A549 (cell line): ENCODE data around the gene TTC28. TPM values are rescaled to one million over a fixed set of nuclear protein-coding genes. Genes with fewer than 3 reads are reported as not detected.

Experiments used
- ATAC-seq, 2 experiments: fragments of 200-7000 bp in 1 of 2; fragments of >200 bp in 1 of 2; cut with Nextera tagmentation in 1 of 2; cut with Tn5 transposase in 1 of 2; 3 replicates each; pipeline versions ENCODE4 v1.8.0 to v1.9.1; 2018 to 2020; ENCODE audit warnings: mild to moderate bottlenecking in 1 of 2, moderate library complexity in 1 of 2
- CTCF ChIA-PET: fragments of 300-600 bp; sonication (Branson Sonifier 250); formaldehyde crosslinking; extraction: SDS; loops from one replicate; lab custom pipeline; 2021; ENCODE audit warnings: antibody characterized with exemption, inconsistent platforms; lab: Yijun Ruan, JAX
- POLR2A ChIA-PET: fragments of 350-600 bp; formaldehyde crosslinking; extraction: SDS; loops from one replicate; lab custom pipeline; 2021; ENCODE audit warnings: antibody characterized with exemption, inconsistent platforms; lab: Yijun Ruan, JAX
- DNase-seq, 2 experiments: peaks; one replicate each; pipeline versions ENCODE4 v3.0.0 to v3.0.0-alpha.2; 2011 to 2016; ENCODE audit warnings: low read depth in 1 of 2, low spot score in 1 of 2
- FAIRE-seq: peaks from 2 replicates; lab custom pipeline; 2011; peaks lifted over from hg19 to GRCh38; lab: Jason Lieb, UNC
- H3K27ac ChIP-seq, 2 experiments: fragments of >200 bp; sonication (Bioruptor Twin); formaldehyde crosslinking; 3 replicates each; pipeline ENCODE4 v1.5.1; 2016 to 2017
- H3K4me1 ChIP-seq: fragments of >200 bp; sonication (Bioruptor Twin); formaldehyde crosslinking; 3 replicates; pipeline ENCODE4 v1.6.1; 2016
- H3K4me2 ChIP-seq: fragments of >200 bp; sonication (Bioruptor Twin); formaldehyde crosslinking; 3 replicates; pipeline ENCODE4 v1.6.1; 2016
- H3K4me3 ChIP-seq: fragments of >200 bp; sonication (Bioruptor Twin); formaldehyde crosslinking; 3 replicates; pipeline ENCODE4 v1.5.1; 2016
- H3K9me3 ChIP-seq: fragments of >200 bp; sonication (Bioruptor Twin); formaldehyde crosslinking; 3 replicates; pipeline ENCODE4 v1.6.1; 2016
- CBX2 ChIP-seq: fragments of 200-600 bp; sonication (generic); IDR thresholded peaks from 2 replicates; pipeline ENCODE4 v1.6.1; 2016; ENCODE audit warnings: low read depth, mild to moderate bottlenecking, borderline replicate concordance
- CBX8 ChIP-seq: fragments of 200-600 bp; sonication (generic); IDR thresholded peaks from 2 replicates; pipeline ENCODE4 v1.6.1; 2016
- CEBPB ChIP-seq, 2 experiments: fragments of >200 bp in 1 of 2; sonication (Bioruptor Twin) in 1 of 2; formaldehyde crosslinking in 1 of 2; IDR thresholded peaks; 2 replicates each; pipeline ENCODE4 v1.6.1; 2012 to 2016
- CHD4 ChIP-seq: fragments of 200-600 bp; sonication (generic); IDR thresholded peaks from 2 replicates; pipeline ENCODE4 v1.6.1; 2016; ENCODE audit warnings: antibody characterized with exemption, mild to moderate bottlenecking, borderline replicate concordance
- EP300 ChIP-seq, 2 experiments: fragments of >200 bp; sonication (Bioruptor Twin); formaldehyde crosslinking; IDR thresholded peaks; 2 replicates in 1 of 2; 3 replicates in 1 of 2; pipeline ENCODE4 v1.6.1; 2016 to 2017
- FOSL2 ChIP-seq, 2 experiments: fragments of 450-650 bp in 1 of 2; fragments of >200 bp in 1 of 2; sonication (Bioruptor Twin) in 1 of 2; formaldehyde crosslinking; IDR thresholded peaks; 2 replicates each; pipeline versions ENCODE4 v1.5.0 to v1.6.1; 2016 to 2020; ENCODE audit warnings: mild to moderate bottlenecking in 1 of 2, moderate library complexity in 1 of 2
- GATA3 ChIP-seq: IDR thresholded peaks from 2 replicates; pipeline ENCODE4 v1.6.1; 2012; ENCODE audit warnings: borderline replicate concordance
- HES2 ChIP-seq: fragments of >200 bp; sonication (Bioruptor Twin); formaldehyde crosslinking; IDR thresholded peaks from 2 replicates; pipeline ENCODE4 v1.6.1; 2016
- HOXA7 ChIP-seq: fragments of 250-450 bp; sonication (Bioruptor Pico); IDR thresholded peaks from 2 replicates; pipeline ENCODE4 v1.5.0; 2020; ENCODE audit warnings: mild to moderate bottlenecking, moderate library complexity
- HOXB13 ChIP-seq: fragments of 250-450 bp; sonication (Bioruptor Pico); IDR thresholded peaks from 2 replicates; pipeline ENCODE4 v1.5.0; 2020; ENCODE audit warnings: low read depth, mild to moderate bottlenecking, moderate library complexity
- HOXB5 ChIP-seq: fragments of 250-450 bp; sonication (Bioruptor Pico); IDR thresholded peaks from 2 replicates; pipeline ENCODE4 v1.5.0; 2020; ENCODE audit warnings: mild to moderate bottlenecking, moderate library complexity
- JUN ChIP-seq, 2 experiments: fragments of >200 bp; sonication (Bioruptor Twin); formaldehyde crosslinking; IDR thresholded peaks; 2 replicates in 1 of 2; 3 replicates in 1 of 2; pipeline ENCODE4 v1.6.1; 2016 to 2017
- JUNB ChIP-seq: fragments of >200 bp; sonication (Bioruptor Twin); formaldehyde crosslinking; IDR thresholded peaks from 2 replicates; pipeline ENCODE4 v1.6.1; 2016
- KDM5A ChIP-seq: fragments of 200-600 bp; sonication (generic); IDR thresholded peaks from 2 replicates; pipeline ENCODE4 v1.6.1; 2016; ENCODE audit warnings: antibody characterized with exemption, mild to moderate bottlenecking
- NFE2L2 ChIP-seq: fragments of 150-350 bp; conservative IDR thresholded peaks from 2 replicates; pipeline ENCODE4 v1.6.1; 2014; ENCODE audit warnings: low read length
- NR3C1 ChIP-seq: fragments of >200 bp; sonication (Bioruptor Twin); formaldehyde crosslinking; IDR thresholded peaks from 3 replicates; pipeline ENCODE4 v1.6.1; 2017
- PHF8 ChIP-seq: fragments of 200-600 bp; sonication (generic); IDR thresholded peaks from 2 replicates; pipeline ENCODE4 v1.6.1; 2016; ENCODE audit warnings: low read depth, mild to moderate bottlenecking, antibody characterized with exemption, moderate library complexity, borderline replicate concordance
- POLR2A ChIP-seq: IDR thresholded peaks from 2 replicates; pipeline ENCODE4 v1.6.1; 2012; ENCODE audit warnings: mild to moderate bottlenecking, low read length
- RAD21 ChIP-seq, 2 experiments: fragments of >200 bp in 1 of 2; sonication (Bioruptor Twin) in 1 of 2; formaldehyde crosslinking in 1 of 2; IDR thresholded peaks in 1 of 2; conservative IDR thresholded peaks in 1 of 2; 2 replicates in 1 of 2; 3 replicates in 1 of 2; pipeline ENCODE4 v1.6.1; 2012 to 2018; ENCODE audit warnings: inconsistent platforms in 1 of 2
- RARB ChIP-seq: fragments of 250-450 bp; sonication (Bioruptor Pico); IDR thresholded peaks from 2 replicates; pipeline ENCODE4 v1.8.0; 2021; ENCODE audit warnings: mild to moderate bottlenecking, moderate library complexity
- RFX5 ChIP-seq: fragments of 450-650 bp; IDR thresholded peaks from 2 replicates; pipeline ENCODE4 v1.7.1; 2014; ENCODE audit warnings: antibody characterized with exemption, mild to moderate bottlenecking, moderate library complexity
- SMC3 ChIP-seq: fragments of >200 bp; sonication (Bioruptor Twin); formaldehyde crosslinking; IDR thresholded peaks from 3 replicates; pipeline ENCODE4 v1.6.1; 2018; ENCODE audit warnings: inconsistent platforms
- SREBF2 ChIP-seq: fragments of 450-650 bp; IDR thresholded peaks from 2 replicates; pipeline ENCODE4 v1.6.1; 2014; ENCODE audit warnings: mild to moderate bottlenecking, moderate library complexity
- TFCP2L1 ChIP-seq: fragments of 250-450 bp; sonication (Bioruptor Pico); IDR thresholded peaks from 2 replicates; pipeline ENCODE4 v1.5.0; 2021; ENCODE audit warnings: mild to moderate bottlenecking
- USF2 ChIP-seq: fragments of 450-650 bp; IDR thresholded peaks from 2 replicates; pipeline ENCODE4 v1.6.1; 2014; ENCODE audit warnings: antibody characterized with exemption
- ZFP36 ChIP-seq: fragments of 450-650 bp; IDR thresholded peaks from 2 replicates; pipeline ENCODE4 v1.6.1; 2014; ENCODE audit warnings: borderline replicate concordance; ENCODE audit not compliant: partially characterized antibody
- ZNF302 ChIP-seq: fragments of 250-450 bp; sonication (Bioruptor Pico); IDR thresholded peaks from 2 replicates; pipeline ENCODE4 v1.9.0; 2021; ENCODE audit warnings: inconsistent platforms, mild to moderate bottlenecking, moderate library complexity
- WGBS: methylation state at CpG from one replicate; pipeline ENCODE4 v1.1.6; 2017; ENCODE audit errors: missing lambda C conversion rate; 5-methylcytosine and 5-hydroxymethylcytosine counted together
- polyA plus RNA-seq, 4 experiments: library from polyadenylated mRNA; depleted of rRNA in 3 of 4; stranded (reverse); fragments of >200 nt; fragmentation: RNase III in 1 of 4; extraction: RNeasy Plus Mini Kit Qiagen cat#74134 plus additional on column Dnase treatment in 1 of 4; gene quantifications; 2 replicates in 3 of 4; 3 replicates in 1 of 4; pipeline ENCODE4 v1.2.3, GENCODE V29; 2011 to 2017
- TF ChIP-seq, protein P1 (sequence below): fragments of >200 bp; sonication (Bioruptor Twin); formaldehyde crosslinking; IDR thresholded peaks from 3 replicates; pipeline ENCODE4 v1.6.1; 2016
- TF ChIP-seq, protein P2 (sequence below): fragments of 250-450 bp; sonication (Bioruptor Pico); IDR thresholded peaks from 2 replicates; pipeline ENCODE4 v1.5.0; 2021; ENCODE audit warnings: mild to moderate bottlenecking, moderate library complexity, borderline replicate concordance
- TF ChIP-seq, protein P3 (sequence below): fragments of 250-450 bp; sonication (Bioruptor Pico); IDR thresholded peaks from 2 replicates; pipeline ENCODE4 v1.5.0; 2020; ENCODE audit warnings: low read depth, mild to moderate bottlenecking, moderate library complexity
- TF ChIP-seq, protein P4 (sequence below): fragments of 150-350 bp; IDR thresholded peaks from 2 replicates; pipeline ENCODE4 v1.6.1; 2014; ENCODE audit warnings: low read depth, mild to moderate bottlenecking, low read length

The TTC28 gene
- polyA plus RNA-seq, 2 of the 4 experiments (the other 2 are of a cell fraction), result 2.6 to 3.8 TPM

- Histone ChIP-seq H3K4me1 (no peaks in the 10 kb centered on the region), H3K4me2 (no peak overlapping the region), H3K4me3 (no peak overlapping the region), H3K27ac (no peak overlapping the region), H3K9me3 (no peaks in the 10 kb centered on the region)
- no peak for DNase-seq
- FAIRE-seq, result no peak
- WGBS, result 81% methylated on average over 3 of the region's 3 CpGs
- POLR2A ChIA-PET, result no interaction called here
- TF ChIP-seq, protein P1, sequence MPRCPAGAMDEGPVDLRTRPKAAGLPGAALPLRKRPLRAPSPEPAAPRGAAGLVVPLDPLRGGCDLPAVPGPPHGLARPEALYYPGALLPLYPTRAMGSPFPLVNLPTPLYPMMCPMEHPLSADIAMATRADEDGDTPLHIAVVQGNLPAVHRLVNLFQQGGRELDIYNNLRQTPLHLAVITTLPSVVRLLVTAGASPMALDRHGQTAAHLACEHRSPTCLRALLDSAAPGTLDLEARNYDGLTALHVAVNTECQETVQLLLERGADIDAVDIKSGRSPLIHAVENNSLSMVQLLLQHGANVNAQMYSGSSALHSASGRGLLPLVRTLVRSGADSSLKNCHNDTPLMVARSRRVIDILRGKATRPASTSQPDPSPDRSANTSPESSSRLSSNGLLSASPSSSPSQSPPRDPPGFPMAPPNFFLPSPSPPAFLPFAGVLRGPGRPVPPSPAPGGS, result no peak
- TF ChIP-seq NR3C1 (no peak), HES2 (no peak), USF2 (no peak), CEBPB (IDR thresholded peaks at IDR 0.05) (no peak), HOXA7 (no peak), SREBF2 (no peak), RFX5 (no peak), HOXB5 (CRISPR knock-in tag) (no peak), PHF8 (no peak), CHD4 (no peak), RARB (no peak), JUNB (no peak), JUN (IDR thresholded peaks at IDR 0.05) (no peak), NFE2L2 (no peak), KDM5A (no peak), EP300 (IDR thresholded peaks at IDR 0.05) (no peak), SMC3 (no peak)
- TF ChIP-seq, protein P2, sequence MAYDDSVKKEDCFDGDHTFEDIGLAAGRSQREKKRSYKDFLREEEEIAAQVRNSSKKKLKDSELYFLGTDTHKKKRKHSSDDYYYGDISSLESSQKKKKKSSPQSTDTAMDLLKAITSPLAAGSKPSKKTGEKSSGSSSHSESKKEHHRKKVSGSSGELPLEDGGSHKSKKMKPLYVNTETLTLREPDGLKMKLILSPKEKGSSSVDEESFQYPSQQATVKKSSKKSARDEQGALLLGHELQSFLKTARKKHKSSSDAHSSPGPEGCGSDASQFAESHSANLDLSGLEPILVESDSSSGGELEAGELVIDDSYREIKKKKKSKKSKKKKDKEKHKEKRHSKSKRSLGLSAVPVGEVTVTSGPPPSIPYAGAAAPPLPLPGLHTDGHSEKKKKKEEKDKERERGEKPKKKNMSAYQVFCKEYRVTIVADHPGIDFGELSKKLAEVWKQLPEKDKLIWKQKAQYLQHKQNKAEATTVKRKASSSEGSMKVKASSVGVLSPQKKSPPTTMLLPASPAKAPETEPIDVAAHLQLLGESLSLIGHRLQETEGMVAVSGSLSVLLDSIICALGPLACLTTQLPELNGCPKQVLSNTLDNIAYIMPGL (CRISPR knock-in tag), result no peak
- TF ChIP-seq, protein P3, sequence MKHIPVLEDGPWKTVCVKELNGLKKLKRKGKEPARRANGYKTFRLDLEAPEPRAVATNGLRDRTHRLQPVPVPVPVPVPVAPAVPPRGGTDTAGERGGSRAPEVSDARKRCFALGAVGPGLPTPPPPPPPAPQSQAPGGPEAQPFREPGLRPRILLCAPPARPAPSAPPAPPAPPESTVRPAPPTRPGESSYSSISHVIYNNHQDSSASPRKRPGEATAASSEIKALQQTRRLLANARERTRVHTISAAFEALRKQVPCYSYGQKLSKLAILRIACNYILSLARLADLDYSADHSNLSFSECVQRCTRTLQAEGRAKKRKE (CRISPR knock-in tag), result no peak
- no peak for ATAC-seq
- CTCF ChIA-PET, result no interaction called here
Measured at GRCh38 chr22:28268171-28268570, 411.5 kb downstream of the TTC28 start.

- FAIRE-seq, result no peak
- ATAC-seq, result no peak
- Histone ChIP-seq H3K4me1 (no peaks in the 10 kb centered on the region), H3K27ac (no peak overlapping the region), H3K9me3 (0 out of 3 replicates have a peak, but pooled peaks cover 3% of the 10 kb centered on the region), H3K4me3 (no peak overlapping the region), H3K4me2 (no peak overlapping the region)
- CTCF ChIA-PET, result no interaction called here
- 96% methylated on average over 2 of the region's 2 CpGs for WGBS
- POLR2A ChIA-PET, result no interaction called here
- no peak for DNase-seq
- TF ChIP-seq CBX8, result no peak
- TF ChIP-seq JUN (IDR thresholded peaks at IDR 0.05), result no peak
- no peak for TF ChIP-seq GATA3
- TF ChIP-seq FOSL2 (IDR thresholded peaks at IDR 0.05), result no peak
- no peak for TF ChIP-seq FOSL2 (CRISPR knock-in tag; IDR thresholded peaks at IDR 0.05)
- no peak for TF ChIP-seq ZNF302
- TF ChIP-seq, protein P1, result no peak
- no peak for TF ChIP-seq POLR2A
- TF ChIP-seq RAD21 (conservative IDR thresholded peaks at IDR 0.05 in 1 of 2, IDR thresholded peaks at IDR 0.05 in 1 of 2), result no peak
- TF ChIP-seq HOXB13, result no peak
- no peak for TF ChIP-seq CBX2
- TF ChIP-seq RARB, result no peak
- no peak for TF ChIP-seq TFCP2L1 (CRISPR knock-in tag)
- no peak for TF ChIP-seq NFE2L2
- TF ChIP-seq, protein P4, sequence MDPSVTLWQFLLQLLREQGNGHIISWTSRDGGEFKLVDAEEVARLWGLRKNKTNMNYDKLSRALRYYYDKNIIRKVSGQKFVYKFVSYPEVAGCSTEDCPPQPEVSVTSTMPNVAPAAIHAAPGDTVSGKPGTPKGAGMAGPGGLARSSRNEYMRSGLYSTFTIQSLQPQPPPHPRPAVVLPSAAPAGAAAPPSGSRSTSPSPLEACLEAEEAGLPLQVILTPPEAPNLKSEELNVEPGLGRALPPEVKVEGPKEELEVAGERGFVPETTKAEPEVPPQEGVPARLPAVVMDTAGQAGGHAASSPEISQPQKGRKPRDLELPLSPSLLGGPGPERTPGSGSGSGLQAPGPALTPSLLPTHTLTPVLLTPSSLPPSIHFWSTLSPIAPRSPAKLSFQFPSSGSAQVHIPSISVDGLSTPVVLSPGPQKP, result no peak
- TF ChIP-seq ZFP36, result no peak
Measured at GRCh38 chr22:28260619-28261018, 419.0 kb downstream of the TTC28 start.
